ENCODE measurements around the gene RPRML. TPM values are rescaled to one million over a fixed set of nuclear protein-coding genes. Genes with fewer than 3 reads are reported as not detected.

Gene RPRML
- total RNA-seq, 1 experiment from 2014 or later: 4.7 TPM

DNA sequence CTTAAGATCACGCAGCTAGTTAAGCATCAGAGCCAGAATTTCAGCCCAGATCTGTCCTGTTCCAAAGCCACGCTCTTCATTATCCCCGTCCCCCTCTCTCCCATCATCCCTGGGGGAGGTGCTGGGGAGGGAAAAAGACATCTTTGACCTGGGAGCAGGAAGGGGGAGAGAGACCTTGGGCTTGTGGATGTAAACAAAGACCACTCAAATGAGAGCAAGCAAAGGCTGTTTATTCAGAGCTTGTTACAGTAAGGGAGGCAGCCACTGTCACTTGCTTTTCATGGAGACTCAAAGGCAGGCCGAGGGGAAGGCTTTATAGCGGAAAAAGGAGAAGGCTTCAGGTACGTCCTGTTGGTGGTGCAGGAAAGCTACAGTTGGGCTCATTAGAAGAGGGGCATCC lies 3.5 kb upstream of the RPRML start:
- ATAC-seq (no peak), DNase-seq (ENCODE audit: low spot score) (no peak)
- H3K36me3 Mint-ChIP-seq: no peaks in the 10 kb centered on the region
- CTCF ChIA-PET: interaction anchor here (0.6 to 2.1 kb wide), 4 partner anchors 40 to 1138 kb away, joined by 3 to 5 read pairs (median 4); partner anchors contain the start of gene SPPL2C
- H3K27ac Mint-ChIP-seq: no peak overlapping the region
- TF ChIP-seq SMAD4 (CRISPR knock-in tag; IDR thresholded peaks at IDR 0.05) (no peak), ZNF416 (CRISPR knock-in tag; IDR thresholded peaks at IDR 0.05) (no peak), SOX15 (CRISPR knock-in tag; IDR thresholded peaks at IDR 0.05) (no peak), FOXK1 (CRISPR knock-in tag; IDR thresholded peaks at IDR 0.05) (no peak), NR2C2 (CRISPR knock-in tag; IDR thresholded peaks at IDR 0.05) (no peak), FOXP1 (CRISPR knock-in tag; IDR thresholded peaks at IDR 0.05; ENCODE audit: borderline replicate concordance) (no peak), TEAD1 (CRISPR knock-in tag; IDR thresholded peaks at IDR 0.05) (no peak)
- POLR2A ChIA-PET: no interaction called here
- peaks cover 5% of the 10 kb centered on the region for H3K9me3 Mint-ChIP-seq
- no peak overlapping the region for H3K4me3 Mint-ChIP-seq
- peaks cover 27% of the 10 kb centered on the region for H3K4me1 Mint-ChIP-seq
- peaks cover 36% of the 10 kb centered on the region for H3K27me3 Mint-ChIP-seq (ENCODE audit: low read depth)

DNA sequence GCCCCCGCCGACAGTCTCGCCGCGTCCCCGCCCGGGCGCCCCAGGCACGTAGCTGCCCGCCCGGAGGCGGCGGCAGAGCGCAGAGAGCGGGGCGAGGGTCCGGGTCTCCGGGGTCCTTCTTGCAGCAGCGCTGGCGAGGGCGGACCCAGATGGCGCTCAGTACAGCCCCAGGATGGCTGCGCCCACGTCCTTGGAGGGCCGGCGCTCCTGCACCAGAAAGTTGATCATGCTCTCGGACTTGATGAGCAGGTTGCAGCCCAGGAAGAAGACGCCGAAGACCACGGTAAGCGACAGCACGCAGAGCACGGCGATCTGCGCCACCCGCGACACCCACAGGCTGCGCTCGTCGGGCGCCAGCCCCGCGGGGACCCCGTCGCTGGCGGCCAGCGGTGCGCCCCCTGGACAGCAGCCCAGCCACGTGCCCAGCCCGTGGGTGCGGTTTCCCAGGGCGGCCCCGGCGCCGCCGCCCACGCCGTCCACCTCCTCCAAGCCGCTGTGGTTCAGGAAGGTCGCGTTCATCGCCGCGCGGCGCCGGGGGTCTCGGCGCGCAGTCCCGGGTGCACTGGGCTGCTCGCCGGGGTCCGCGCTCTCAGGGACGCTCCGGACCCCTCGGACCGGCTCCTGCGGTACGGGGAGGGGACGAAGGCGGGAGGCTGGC lies 435 bp downstream of the RPRML start:
- no peak overlapping the region for H3K27ac Mint-ChIP-seq
- ChIA-PET CTCF (interaction anchor here (0.5 to 7.1 kb wide), 3 partner anchors 21 to 34 kb away, joined by 5 to 118 read pairs (median 12); no protein-coding TSS in a partner anchor), POLR2A (no interaction called here)
- peak overlapping the region; percentile 92 for H3K4me3 Mint-ChIP-seq
- peaks cover 5% of the 10 kb centered on the region for H3K36me3 Mint-ChIP-seq
- DNase-seq (ENCODE audit: low spot score): peak; percentile 35
- H3K4me1 Mint-ChIP-seq: peaks cover 40% of the 10 kb centered on the region
- ATAC-seq: peak; percentile 22
- peaks cover 31% of the 10 kb centered on the region for H3K27me3 Mint-ChIP-seq (ENCODE audit: low read depth)
- peaks cover 2% of the 10 kb centered on the region for H3K9me3 Mint-ChIP-seq
- TF ChIP-seq EMX1 (CRISPR knock-in tag; IDR thresholded peaks at IDR 0.05) (no peak), KAT7 (CRISPR knock-in tag; IDR thresholded peaks at IDR 0.05; ENCODE audit: borderline replicate concordance) (0 out of 2 replicates have a peak, but pooled peaks have one; percentile 22), SP1 (CRISPR knock-in tag; conservative IDR thresholded peaks at IDR 0.05) (0 out of 2 replicates have a peak, but pooled peaks have one; percentile 33), USF2 (CRISPR knock-in tag; IDR thresholded peaks at IDR 0.05) (peak; percentile 35; the same call in 1 of the 2 replicates), ZNF425 (CRISPR knock-in tag; conservative IDR thresholded peaks at IDR 0.05) (no peak), ZNF317 (CRISPR knock-in tag; IDR thresholded peaks at IDR 0.05; ENCODE audit: borderline replicate concordance, low read depth) (0 out of 2 replicates have a peak, but pooled peaks have one; percentile 23), RELA (CRISPR knock-in tag; IDR thresholded peaks at IDR 0.05; ENCODE audit: borderline replicate concordance) (peak; percentile 43; the same call in 1 of the 2 replicates), ZBTB43 (CRISPR knock-in tag; IDR thresholded peaks at IDR 0.05) (0 out of 2 replicates have a peak, but pooled peaks have one; percentile 75), TEAD4 (CRISPR knock-in tag; IDR thresholded peaks at IDR 0.05) (no peak), GABPB1 (CRISPR knock-in tag; IDR thresholded peaks at IDR 0.05) (no peak), E2F5 (CRISPR knock-in tag; IDR thresholded peaks at IDR 0.05) (0 out of 2 replicates have a peak, but pooled peaks have one; percentile 17), MYBL2 (CRISPR knock-in tag; IDR thresholded peaks at IDR 0.05) (peak; percentile 52; the same call in 1 of the 2 replicates), FOXP1 (CRISPR knock-in tag; IDR thresholded peaks at IDR 0.05; ENCODE audit: borderline replicate concordance) (peak; percentile 77; the same call in 1 of the 2 replicates), HMGXB4 (CRISPR knock-in tag; IDR thresholded peaks at IDR 0.05) (peak; percentile 72), MXD4 (CRISPR knock-in tag; IDR thresholded peaks at IDR 0.05; ENCODE audit: borderline replicate concordance) (no peak)
- TF ChIP-seq, protein P1, sequence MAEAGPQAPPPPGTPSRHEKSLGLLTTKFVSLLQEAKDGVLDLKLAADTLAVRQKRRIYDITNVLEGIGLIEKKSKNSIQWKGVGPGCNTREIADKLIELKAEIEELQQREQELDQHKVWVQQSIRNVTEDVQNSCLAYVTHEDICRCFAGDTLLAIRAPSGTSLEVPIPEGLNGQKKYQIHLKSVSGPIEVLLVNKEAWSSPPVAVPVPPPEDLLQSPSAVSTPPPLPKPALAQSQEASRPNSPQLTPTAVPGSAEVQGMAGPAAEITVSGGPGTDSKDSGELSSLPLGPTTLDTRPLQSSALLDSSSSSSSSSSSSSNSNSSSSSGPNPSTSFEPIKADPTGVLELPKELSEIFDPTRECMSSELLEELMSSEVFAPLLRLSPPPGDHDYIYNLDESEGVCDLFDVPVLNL (CRISPR knock-in tag; IDR thresholded peaks at IDR 0.05; ENCODE audit: borderline replicate concordance, low read depth): peak; percentile 58; the same call in 1 of the 2 replicates
- TF ChIP-seq, protein P2, sequence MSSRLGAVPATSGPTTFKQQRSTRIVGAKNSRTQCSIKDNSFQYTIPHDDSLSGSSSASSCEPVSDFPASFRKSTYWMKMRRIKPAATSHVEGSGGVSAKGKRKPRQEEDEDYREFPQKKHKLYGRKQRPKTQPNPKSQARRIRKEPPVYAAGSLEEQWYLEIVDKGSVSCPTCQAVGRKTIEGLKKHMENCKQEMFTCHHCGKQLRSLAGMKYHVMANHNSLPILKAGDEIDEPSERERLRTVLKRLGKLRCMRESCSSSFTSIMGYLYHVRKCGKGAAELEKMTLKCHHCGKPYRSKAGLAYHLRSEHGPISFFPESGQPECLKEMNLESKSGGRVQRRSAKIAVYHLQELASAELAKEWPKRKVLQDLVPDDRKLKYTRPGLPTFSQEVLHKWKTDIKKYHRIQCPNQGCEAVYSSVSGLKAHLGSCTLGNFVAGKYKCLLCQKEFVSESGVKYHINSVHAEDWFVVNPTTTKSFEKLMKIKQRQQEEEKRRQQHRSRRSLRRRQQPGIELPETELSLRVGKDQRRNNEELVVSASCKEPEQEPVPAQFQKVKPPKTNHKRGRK (CRISPR knock-in tag; IDR thresholded peaks at IDR 0.05; ENCODE audit: borderline replicate concordance): 0 out of 2 replicates have a peak, but pooled peaks have one; percentile 35

Data from WTC11 (cell line).